OCI-LY7 (cell line): ENCODE results near the gene SMG6.

Source experiments
- CTCF ChIP-seq: fragments of 200-600 bp; sonication (generic); conservative IDR thresholded peaks from 2 replicates; pipeline ENCODE4 v1.5.1; 2014; ENCODE audit warnings: mild to moderate bottlenecking, antibody characterized with exemption, low read length, moderate library complexity, mixed read lengths
- EZH2phosphoT487 ChIP-seq: fragments of 200-600 bp; sonication (generic); IDR thresholded peaks from 2 replicates; pipeline ENCODE4 v1.6.1; 2018; ENCODE audit warnings: low read depth, borderline replicate concordance, mild to moderate bottlenecking, mixed run types, antibody characterized with exemption, low read length, moderate library complexity, mixed read lengths

DNA sequence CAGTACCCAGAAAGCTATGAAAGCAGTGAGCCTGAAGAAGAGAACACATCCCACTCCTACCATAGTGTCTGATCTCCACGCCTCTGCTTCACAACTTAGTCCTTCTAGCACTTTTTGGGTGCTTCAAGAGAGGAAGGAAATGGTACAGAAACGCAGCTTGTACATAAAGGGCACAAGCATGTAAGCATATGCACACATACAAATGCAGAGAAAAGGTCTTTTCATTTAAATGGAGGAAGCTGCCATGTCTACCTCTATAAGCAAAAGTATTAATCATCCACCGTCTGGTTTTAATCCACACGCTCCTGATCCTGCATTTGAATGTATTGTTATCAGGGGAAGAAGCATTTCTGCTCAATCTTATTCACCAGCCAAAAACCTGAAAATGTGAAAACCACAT, 148.0 kb downstream of the SMG6 start:
- TF ChIP-seq CTCF (no peak), EZH2phosphoT487 (no peak)
